Vagina (tissue), 2 donors: ENCODE data around the gene PARS2.

Source experiments
- POLR2A ChIP-seq, 2 donors: fragments of 450-650 bp; IDR thresholded peaks; one replicate each; pipeline ENCODE4 v1.6.1; 2017; ENCODE audit warnings: antibody characterized with exemption in 2 of 2, mild to moderate bottlenecking in 2 of 2, moderate library complexity in 2 of 2
- TF ChIP-seq, protein P1 (sequence below), 3 experiments: fragments of 450-650 bp in 2 of 3; fragments of 200-600 bp in 1 of 3; sonication (generic) in 1 of 3; IDR thresholded peaks; one replicate each; pipeline ENCODE4 v1.5.1; 2017 to 2019; ENCODE audit warnings: antibody characterized with exemption in 3 of 3, mild to moderate bottlenecking in 2 of 3, moderate library complexity in 2 of 3

- TF ChIP-seq, protein P1, sequence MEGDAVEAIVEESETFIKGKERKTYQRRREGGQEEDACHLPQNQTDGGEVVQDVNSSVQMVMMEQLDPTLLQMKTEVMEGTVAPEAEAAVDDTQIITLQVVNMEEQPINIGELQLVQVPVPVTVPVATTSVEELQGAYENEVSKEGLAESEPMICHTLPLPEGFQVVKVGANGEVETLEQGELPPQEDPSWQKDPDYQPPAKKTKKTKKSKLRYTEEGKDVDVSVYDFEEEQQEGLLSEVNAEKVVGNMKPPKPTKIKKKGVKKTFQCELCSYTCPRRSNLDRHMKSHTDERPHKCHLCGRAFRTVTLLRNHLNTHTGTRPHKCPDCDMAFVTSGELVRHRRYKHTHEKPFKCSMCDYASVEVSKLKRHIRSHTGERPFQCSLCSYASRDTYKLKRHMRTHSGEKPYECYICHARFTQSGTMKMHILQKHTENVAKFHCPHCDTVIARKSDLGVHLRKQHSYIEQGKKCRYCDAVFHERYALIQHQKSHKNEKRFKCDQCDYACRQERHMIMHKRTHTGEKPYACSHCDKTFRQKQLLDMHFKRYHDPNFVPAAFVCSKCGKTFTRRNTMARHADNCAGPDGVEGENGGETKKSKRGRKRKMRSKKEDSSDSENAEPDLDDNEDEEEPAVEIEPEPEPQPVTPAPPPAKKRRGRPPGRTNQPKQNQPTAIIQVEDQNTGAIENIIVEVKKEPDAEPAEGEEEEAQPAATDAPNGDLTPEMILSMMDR (IDR thresholded peaks at IDR 0.05), result no peak
- TF ChIP-seq POLR2A (IDR thresholded peaks at IDR 0.05), result no peak
These were observed 40.3 kb downstream of the PARS2 start for GRCh38 chr1:54723985-54724384.
